NOMO-1 treated with DMSO at 0.1 percent for 48 hours (cell line): ENCODE results near the gene MEIOSIN.
"Not testable (repeated sequence)": the region's sequence is repeated elsewhere in the genome, so short reads cannot be mapped to it uniquely, and the experiment has no call there.

Source experiments
- DNase-seq: peaks from one replicate; lab custom pipeline; 2025; ENCODE audit not compliant: unreplicated experiment; lab: John Stamatoyannopoulos, UW

MEIOSIN gene

GRCh38 chr19:45717983-45718650 is 15.1 kb upstream of the MEIOSIN start:
- DNase-seq = no peak

GRCh38 chr19:45720065-45720464 is 13.2 kb upstream of the MEIOSIN start:
- not testable (repeated sequence) for DNase-seq

- DNase-seq = not testable (repeated sequence)
Measured at GRCh38 chr19:45728683-45729082, 4.6 kb upstream of the MEIOSIN start.

- peak; percentile 11 for DNase-seq
Measured at GRCh38 chr19:45729800-45730290, 3.4 kb upstream of the MEIOSIN start.

- DNase-seq = peak; percentile 98
Measured at GRCh38 chr19:45730368-45731288, 2.6 kb upstream of the MEIOSIN start, which contains the start of gene FBXO46. Gene FBXO46 (minus strand): TSS chr19:45730896. CDS start chr19:45713495, 17,401 bp downstream.

- peak; percentile 76 for DNase-seq
Measured at GRCh38 chr19:45739498-45740439, 6.5 kb downstream of the MEIOSIN start.

- no peak for DNase-seq
Measured at GRCh38 chr19:45742969-45743368, 9.7 kb downstream of the MEIOSIN start.

GRCh38 chr19:45745606-45746005 is 12.4 kb downstream of the MEIOSIN start:
- no peak for DNase-seq

- no peak for DNase-seq
Measured at GRCh38 chr19:45746866-45747265, 13.6 kb downstream of the MEIOSIN start.

- DNase-seq = no peak
Measured at GRCh38 chr19:45747513-45747912, 14.3 kb downstream of the MEIOSIN start.

GRCh38 chr19:45751483-45751882 is 18.2 kb downstream of the MEIOSIN start:
- DNase-seq = not testable (repeated sequence)

- DNase-seq = no peak
Measured at GRCh38 chr19:45752639-45753038, 19.4 kb downstream of the MEIOSIN start.

GRCh38 chr19:45753548-45753947 is 20.3 kb downstream of the MEIOSIN start:
- DNase-seq = no peak

- DNase-seq = no peak
Measured at GRCh38 chr19:45754323-45754722, 21.1 kb downstream of the MEIOSIN start.

GRCh38 chr19:45757695-45758094 is 24.5 kb downstream of the MEIOSIN start:
- DNase-seq = no peak

- DNase-seq = no peak
Measured at GRCh38 chr19:45758921-45759320, 25.7 kb downstream of the MEIOSIN start.

GRCh38 chr19:45761714-45762113 is 28.5 kb downstream of the MEIOSIN start:
- DNase-seq = no peak

GRCh38 chr19:45762870-45763631 is 29.8 kb downstream of the MEIOSIN start:
- DNase-seq = no peak

GRCh38 chr19:45763691-45764294 is 30.6 kb downstream of the MEIOSIN start:
- no peak for DNase-seq

- DNase-seq = no peak
Measured at GRCh38 chr19:45764475-45764874, 31.2 kb downstream of the MEIOSIN start.
